Fibroblast of mammary gland (primary cell): ENCODE data around the gene CHST11.
A peak's percentile ranks its signal among the peaks of the same experiment; 100 is the strongest.

Experiments used
- DNase-seq: peaks from one replicate; pipeline ENCODE4 v3.0.0-alpha.2; 2010; ENCODE audit warnings: low read depth
- H3K4me3 ChIP-seq: 2 replicates; pipeline ENCODE4 v1.5.1; 2011; ENCODE audit warnings: low read depth, mild to moderate bottlenecking, low read length, moderate library complexity; ENCODE audit not compliant: control insufficient read depth
- CTCF ChIP-seq: conservative IDR thresholded peaks from 2 replicates; pipeline ENCODE4 v1.5.1; 2011; ENCODE audit warnings: low read depth, low read length, inconsistent platforms; ENCODE audit not compliant: control insufficient read depth, insufficient read depth

CHST11 gene

GRCh38 chr12:104716172-104716571 lies 259.4 kb downstream of the CHST11 start:
- no peak for TF ChIP-seq CTCF
- no peak for DNase-seq
- H3K4me3 ChIP-seq = no peak overlapping the region

GRCh38 chr12:104718304-104718929 lies 261.7 kb downstream of the CHST11 start:
- peak; percentile 25 for DNase-seq
- TF ChIP-seq CTCF = no peak
- no peak overlapping the region for H3K4me3 ChIP-seq

DNA sequence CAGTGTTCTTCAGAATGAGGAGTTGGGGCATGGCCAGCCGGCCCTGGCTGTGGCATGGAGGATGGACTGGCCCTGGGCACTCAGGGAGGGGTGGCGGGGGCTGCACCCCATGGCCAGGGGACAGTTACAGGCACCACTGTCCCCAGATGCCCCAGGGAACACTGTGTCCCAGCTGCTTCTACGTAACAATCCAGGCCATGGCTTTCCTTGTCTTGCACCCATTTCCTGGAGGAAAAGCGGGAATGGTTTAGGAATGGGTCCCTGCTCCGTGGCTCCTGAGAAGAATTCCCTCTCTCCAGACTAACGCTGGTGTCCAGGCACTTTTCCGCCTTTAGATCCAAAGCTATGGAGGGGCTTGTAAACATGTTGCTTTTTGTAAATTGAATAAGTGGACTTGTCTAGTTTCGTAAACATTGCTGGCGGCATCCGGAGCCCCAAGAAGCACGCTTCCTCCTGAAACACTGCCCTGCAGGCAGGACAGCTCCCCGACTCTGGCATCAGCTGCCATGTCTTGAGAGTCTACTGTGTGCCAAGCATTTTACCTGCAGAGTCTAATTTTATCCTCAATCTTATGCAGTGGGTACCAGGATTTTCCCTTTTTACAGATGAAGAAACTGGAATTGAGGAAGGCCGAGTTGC lies 263.1 kb downstream of the CHST11 start:
- no peak for TF ChIP-seq CTCF
- H3K4me3 ChIP-seq = no peak overlapping the region
- no peak for DNase-seq

DNA sequence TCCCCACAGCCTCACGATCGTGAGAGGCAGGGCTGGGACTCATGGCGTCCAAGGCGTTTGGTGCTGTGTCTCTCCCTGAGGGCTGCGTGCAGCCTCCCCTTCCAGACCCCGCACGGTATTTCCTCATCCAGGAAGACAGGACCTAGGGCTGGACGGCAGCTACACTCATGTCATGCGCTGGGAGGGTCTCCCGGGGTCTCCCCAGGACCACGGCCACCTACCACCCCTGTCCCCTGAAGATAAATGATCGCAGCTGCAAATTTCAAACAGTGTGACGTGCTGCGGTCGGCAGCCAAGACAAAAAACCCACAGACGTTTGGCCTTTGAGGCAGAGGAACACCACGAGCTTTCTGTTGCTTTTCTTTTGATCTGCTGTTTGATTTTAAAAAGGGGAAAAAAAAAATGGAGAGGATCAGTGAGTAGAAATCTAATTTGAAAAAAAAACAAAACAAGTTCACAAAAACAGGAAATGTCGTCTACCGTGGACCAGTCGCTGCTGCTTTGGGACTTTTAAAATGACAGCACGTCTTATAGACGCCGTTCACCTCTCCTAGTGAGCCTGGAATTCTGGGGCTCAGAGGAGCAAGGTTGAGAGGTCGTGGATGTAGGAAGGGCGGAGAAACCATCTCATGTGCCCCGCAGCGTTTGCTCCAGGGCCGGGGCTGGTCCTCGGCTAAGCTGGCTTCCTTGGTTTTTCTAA lies 263.7 kb downstream of the CHST11 start:
- no peak for TF ChIP-seq CTCF
- no peak overlapping the region for H3K4me3 ChIP-seq
- peak; percentile 56 for DNase-seq

DNA sequence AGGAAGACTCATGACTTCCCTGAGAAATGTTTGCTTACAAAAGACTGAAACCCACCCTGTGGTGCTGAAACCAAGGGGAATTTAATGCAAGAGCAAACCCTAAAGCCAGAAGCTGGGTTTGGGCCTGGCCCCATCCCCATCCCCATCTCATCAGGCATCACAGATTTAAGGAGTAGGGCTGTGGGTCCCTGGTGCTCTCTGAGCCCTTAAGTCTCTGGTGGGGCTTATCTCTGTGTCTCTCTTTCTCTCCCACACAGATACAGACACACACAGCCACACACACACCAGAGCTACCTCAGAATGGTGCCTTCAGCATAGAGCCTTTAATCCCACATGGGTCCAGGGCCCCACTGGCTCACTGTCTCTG lies 264.3 kb downstream of the CHST11 start:
- no peak for DNase-seq
- no peak overlapping the region for H3K4me3 ChIP-seq
- no peak for TF ChIP-seq CTCF

- no peak for TF ChIP-seq CTCF
- H3K4me3 ChIP-seq = no peak overlapping the region
- no peak for DNase-seq
Observed at GRCh38 chr12:104721936-104722335, 265.2 kb downstream of the CHST11 start.
